ENCODE results near the gene SEMA3G.

GRCh38 chr3:52444860-52445793 lies at the start of gene SEMA3G:
- TF ChIP-seq TAF1 (IDR thresholded peaks at IDR 0.05; ENCODE audit: borderline replicate concordance, low read depth, low read length) (no peak), POLR2A (IDR thresholded peaks at IDR 0.05; ENCODE audit: low read depth, low read length) (no peak), POLR2AphosphoS5 (IDR thresholded peaks at IDR 0.05; ENCODE audit: low read depth, low read length) (no peak)
